ENCODE results near the gene ADAMTS14.

DNA sequence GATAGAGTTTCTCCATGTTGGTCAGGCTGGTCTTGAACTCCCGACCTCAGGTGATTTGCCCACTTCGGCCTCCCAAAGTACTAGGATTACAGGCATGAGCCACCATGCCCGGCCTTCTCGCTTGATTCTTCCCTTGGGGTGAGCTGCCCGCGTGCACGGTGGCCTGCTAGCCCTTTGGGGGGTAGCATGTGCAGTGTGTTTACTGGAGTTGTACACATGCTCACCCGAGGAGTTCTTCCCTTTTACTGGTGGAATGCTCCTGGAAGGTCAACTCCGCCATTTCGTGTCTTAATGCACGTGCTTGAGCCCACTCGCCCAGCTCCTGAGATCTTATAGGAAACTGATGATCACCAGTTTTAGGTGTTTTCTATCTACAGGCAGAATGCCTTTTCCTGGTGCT is 17.0 kb upstream of the ADAMTS14 start:
- no peak for TF ChIP-seq POLR2A (IDR thresholded peaks at IDR 0.05; ENCODE audit: low read length)
- no peak for TF ChIP-seq GATA1 (IDR thresholded peaks at IDR 0.05; ENCODE audit: low read depth, low read length)

All from erythroblast (primary cell).